ENCODE measurements around the gene POLG.

DNA sequence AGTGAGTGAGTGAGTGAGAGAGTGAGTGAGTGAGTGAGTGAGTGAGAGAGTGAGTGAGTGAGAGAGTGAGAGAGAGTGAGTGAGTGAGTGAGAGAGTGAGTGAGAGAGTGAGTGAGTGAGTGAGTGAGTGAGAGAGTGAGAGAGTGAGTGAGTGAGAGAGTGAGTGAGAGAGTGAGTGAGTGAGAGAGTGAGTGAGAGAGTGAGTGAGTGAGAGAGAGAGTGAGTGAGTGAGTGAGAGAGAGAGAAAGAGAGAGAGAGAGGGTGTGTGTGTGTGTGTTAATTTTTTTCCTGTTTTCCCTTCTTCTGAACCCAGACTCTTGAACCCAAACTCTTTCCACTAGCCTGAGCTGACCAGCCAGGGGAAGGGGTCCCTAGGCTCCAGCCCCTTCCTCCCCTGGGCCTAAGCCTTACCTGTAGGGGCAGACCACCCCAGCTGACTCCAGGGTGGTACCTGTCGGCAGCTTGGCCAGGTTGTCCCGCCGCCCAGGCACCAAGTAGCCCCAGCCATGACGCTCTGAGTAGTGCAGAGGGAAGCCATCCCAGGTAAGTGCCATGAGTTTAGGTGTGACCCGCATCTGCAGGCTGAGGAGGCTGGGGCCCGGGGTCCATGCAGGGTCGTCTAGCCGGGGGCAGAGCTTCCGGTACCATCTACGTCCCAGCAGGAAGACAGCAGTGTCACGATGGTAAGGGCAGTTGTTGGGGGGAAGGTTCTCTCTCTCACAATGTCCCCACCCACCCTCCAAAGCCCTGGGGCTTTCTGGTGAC lies 9.4 kb downstream of the POLG start:
- TF ChIP-seq, protein P1, sequence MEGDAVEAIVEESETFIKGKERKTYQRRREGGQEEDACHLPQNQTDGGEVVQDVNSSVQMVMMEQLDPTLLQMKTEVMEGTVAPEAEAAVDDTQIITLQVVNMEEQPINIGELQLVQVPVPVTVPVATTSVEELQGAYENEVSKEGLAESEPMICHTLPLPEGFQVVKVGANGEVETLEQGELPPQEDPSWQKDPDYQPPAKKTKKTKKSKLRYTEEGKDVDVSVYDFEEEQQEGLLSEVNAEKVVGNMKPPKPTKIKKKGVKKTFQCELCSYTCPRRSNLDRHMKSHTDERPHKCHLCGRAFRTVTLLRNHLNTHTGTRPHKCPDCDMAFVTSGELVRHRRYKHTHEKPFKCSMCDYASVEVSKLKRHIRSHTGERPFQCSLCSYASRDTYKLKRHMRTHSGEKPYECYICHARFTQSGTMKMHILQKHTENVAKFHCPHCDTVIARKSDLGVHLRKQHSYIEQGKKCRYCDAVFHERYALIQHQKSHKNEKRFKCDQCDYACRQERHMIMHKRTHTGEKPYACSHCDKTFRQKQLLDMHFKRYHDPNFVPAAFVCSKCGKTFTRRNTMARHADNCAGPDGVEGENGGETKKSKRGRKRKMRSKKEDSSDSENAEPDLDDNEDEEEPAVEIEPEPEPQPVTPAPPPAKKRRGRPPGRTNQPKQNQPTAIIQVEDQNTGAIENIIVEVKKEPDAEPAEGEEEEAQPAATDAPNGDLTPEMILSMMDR (IDR thresholded peaks at IDR 0.05) = no peak
- TF ChIP-seq EP300 (IDR thresholded peaks at IDR 0.05) = no peak
